GM18873 (cell line): ENCODE measurements around the gene ZNF483.
"Not testable (repeated sequence)": the region's sequence is repeated elsewhere in the genome, so short reads cannot be mapped to it uniquely, and the experiment has no call there.

ENCODE experiments used
- ATAC-seq: cut with Tn5 transposase; IDR thresholded peaks from one replicate; pipeline ENCODE4 v1.9.1; 2021; ENCODE audit warnings: mild to moderate bottlenecking, moderate library complexity, moderate number of reproducible peaks; ENCODE audit not compliant: unreplicated experiment, low FRiP score

The ZNF483 gene

DNA sequence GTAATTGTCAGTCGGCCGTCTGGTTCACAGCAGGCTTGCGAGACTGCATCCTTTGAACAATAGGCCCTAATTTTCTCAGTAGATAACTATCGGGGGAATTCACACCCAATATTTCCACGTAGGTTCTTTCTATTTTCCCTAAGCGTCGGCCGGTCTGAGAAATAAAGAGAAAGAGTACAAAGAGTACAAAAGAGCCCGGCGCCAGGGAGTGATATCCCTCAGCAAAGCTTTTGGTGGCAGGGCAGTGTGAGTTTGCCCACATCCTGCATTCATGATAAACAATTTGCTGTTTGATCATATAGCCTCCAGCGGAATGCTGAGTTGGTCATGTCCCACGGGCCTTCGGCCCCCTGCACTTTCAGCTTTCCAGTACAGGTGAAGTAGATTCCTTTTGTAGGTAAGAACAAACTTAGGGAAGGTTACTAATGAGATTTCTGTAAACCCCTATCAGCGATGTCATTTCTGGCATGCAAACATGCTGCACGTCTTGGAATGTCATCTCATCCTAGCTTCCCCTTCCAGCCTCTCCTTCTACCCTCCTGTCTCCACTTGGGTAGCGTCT lies 79.2 kb downstream of the ZNF483 start:
- no peak for ATAC-seq

DNA sequence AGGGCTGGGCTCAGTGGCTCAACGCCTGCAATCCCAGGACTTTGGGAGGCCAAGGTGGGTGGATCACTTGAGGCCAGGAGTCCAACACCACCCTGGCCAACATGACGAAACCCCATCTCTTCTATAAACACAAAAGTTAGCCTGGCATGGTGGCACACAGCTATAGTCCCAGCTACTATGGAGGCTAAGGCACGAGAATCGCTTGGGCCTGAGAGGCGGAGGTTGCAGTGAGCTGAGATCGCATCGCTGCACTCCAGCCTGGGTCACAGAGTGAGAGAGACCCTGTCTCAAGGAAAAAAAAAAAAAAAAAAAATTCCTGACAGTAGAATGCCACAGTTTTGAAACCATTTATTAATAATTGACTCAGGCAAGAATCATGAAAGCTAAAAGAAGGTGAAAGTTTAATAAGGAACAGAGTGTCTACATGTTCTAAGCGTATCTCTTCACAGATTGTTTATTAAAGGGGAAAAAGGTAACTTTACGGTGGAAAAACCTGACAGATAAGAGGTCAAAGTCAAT lies 80.1 kb downstream of the ZNF483 start:
- ATAC-seq = no peak

DNA sequence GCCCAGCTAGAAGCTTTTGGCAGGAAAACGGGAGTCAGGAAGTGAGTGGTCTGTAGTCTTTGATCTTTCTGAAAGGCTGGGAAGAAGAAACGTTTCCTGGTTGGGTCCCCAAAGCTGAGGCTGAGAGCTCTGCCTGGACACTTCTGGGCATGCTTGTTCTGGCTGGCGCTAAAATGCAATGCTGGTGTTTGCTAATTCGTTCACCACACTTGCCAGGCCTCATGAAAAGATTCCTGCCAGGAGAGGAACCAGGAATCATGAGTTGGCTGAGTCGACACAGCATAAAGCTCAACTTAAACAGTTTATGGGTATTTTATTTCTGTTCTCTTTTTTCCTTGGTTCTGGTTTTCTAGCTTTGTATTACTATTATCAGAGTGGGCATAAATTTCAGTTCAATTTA lies 85.2 kb downstream of the ZNF483 start:
- no peak for ATAC-seq

DNA sequence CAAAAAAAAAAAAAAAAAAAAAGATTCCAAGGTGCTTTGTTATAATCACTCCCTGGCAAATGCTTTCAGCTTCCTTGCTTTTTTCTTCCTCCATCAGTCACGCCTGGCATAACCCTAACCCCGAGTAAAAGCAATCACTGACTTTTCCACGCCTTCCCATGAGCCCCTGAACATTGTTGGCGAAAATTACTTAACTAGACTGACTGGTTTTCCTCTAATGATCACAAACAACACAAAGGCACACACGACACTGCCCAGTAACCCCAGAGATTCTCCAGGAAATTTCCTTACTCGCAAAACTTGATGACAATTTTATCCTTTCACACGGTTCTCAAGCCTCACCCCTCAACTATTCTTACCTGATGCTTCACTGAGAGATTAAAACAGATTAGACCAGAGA lies 85.9 kb downstream of the ZNF483 start:
- ATAC-seq = no peak

DNA sequence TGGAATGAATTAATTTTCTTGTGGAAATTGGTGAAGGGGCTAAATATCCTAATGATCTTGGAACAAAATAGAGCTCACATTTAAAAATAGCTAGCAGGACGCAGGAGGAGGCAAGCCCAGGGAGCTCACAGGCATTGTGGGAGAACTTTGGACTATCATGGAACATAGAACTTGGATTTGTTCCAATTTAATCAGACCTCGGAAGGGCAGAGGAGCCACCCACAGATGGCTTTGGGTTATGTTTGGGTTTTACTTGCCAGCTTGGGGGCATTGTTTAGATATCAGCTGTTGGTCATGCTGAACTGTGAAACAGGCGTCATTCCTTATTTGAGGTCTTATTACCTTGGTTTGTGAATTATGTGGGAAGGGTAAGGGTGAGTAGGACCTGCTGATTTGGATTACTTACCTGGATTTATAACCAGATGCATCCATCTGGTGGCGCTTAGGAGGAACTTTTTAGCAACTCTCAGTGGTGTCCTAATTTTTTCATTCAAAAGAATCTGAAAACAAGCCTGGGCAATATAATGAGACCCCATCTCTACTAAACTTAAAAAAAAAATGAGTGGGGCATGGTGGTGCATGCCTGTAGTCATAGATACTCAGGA lies 88.6 kb downstream of the ZNF483 start:
- ATAC-seq = no peak

DNA sequence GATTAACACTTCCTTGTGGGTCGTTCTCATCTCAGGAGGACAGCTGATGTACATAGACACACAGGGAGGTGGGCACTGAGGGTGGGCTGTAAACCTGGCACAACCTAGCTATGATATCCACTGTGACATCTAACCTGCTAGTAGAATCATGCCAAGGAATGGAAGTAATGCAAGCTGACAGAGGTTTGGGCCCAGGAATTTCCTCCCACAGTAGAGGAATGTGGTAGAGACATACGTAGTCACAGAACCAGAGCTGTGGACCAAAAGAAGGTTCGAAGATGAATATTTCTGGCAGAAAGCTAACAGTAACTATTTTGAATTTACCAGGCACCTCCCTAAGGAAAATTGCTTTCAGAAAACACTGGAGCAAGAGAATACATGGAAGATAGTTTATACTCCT lies 90.9 kb downstream of the ZNF483 start:
- ATAC-seq = no peak

DNA sequence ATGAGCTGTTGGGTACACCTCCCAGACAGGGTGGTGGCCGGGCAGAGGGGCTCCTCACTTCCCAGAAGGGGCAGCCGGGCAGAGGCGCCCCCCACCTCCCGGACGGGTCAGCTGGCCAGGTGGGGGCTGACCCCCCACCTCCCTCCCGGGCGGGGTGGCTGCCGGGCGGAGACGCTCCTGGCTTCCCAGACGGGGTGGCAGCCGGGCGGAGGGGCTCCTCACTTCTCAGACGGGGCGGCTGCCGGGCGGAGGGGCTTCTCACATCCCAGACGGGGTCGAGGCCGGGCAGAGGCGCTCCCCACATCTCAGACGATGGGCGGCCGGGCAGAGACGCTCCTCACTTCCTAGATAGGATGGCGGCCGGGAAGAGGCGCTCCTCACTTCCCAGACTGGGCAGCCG lies 92.4 kb downstream of the ZNF483 start:
- not testable (repeated sequence) for ATAC-seq

DNA sequence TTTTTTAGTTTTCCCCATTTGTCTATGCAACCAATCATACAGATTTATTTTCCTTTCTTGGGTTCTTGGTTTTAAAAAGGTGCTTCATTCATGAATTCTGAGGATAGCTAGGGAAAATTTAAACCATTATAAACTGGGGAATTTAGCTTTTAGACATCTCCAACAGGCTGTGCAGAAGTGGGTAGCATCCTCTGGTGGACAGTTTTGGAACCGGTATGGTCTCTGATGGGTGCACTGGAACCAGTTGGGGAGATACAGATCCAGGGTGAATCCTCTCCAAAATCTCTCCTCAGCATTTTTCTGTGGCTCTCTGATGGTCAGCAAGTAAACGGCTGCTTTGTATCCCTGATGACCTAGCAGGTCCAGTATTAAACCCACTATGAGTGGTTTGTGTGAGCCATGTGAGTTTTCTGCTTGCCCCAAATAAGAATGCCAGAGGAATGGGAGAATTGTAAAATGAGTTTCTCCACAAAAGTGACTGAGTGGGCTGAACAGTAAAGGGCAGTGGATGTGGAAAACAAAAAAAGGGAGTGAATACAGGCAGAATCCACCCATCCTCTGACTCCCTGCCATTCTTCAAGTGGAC lies 97.0 kb downstream of the ZNF483 start:
- no peak for ATAC-seq

DNA sequence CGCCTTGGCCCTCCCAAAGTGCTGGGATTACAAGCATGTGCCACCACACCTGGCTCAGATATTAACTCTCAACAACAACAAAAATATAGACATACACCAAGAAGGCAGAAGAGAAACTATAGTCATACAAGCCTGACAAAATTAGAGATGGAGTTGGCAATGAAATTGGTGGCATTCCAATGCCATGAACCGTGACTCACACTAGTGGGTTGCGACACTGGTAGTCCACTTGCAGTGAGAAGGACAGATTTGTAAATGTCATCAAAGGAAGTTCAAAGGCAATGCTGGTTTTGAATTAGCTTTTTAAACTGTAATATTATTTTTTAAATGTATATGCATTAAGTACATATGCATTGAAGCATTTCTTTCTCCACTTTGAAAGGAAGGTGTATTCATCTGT lies 97.6 kb downstream of the ZNF483 start:
- no peak for ATAC-seq
